Retinal pigment epithelial cell (primary cell): ENCODE data around the gene HLCS.

Experiments
- DNase-seq: peaks from one replicate; pipeline ENCODE4 v3.0.0-alpha.2; 2010; ENCODE audit warnings: low read depth
- H3K4me3 ChIP-seq: 2 replicates; pipeline ENCODE4 v1.5.1; 2011; ENCODE audit warnings: mild to moderate bottlenecking, low read length, control low read depth, moderate library complexity
- CTCF ChIP-seq: conservative IDR thresholded peaks from 2 replicates; pipeline ENCODE4 v1.5.1; 2011; ENCODE audit warnings: low read depth, low read length, control low read depth, inconsistent platforms

HLCS gene

GRCh38 chr21:36791695-36792470 is 174.6 kb downstream of the HLCS start:
- no peak for DNase-seq
- no peak overlapping the region for H3K4me3 ChIP-seq
- no peak for TF ChIP-seq CTCF

GRCh38 chr21:36791180-36791579 is 175.3 kb downstream of the HLCS start:
- no peak overlapping the region for H3K4me3 ChIP-seq
- no peak for DNase-seq
- no peak for TF ChIP-seq CTCF

- TF ChIP-seq CTCF = no peak
- no peak for DNase-seq
- no peak overlapping the region for H3K4me3 ChIP-seq
These were observed 175.9 kb downstream of the HLCS start for GRCh38 chr21:36790616-36791015.

- no peak for DNase-seq
- no peak for TF ChIP-seq CTCF
- H3K4me3 ChIP-seq = no peak overlapping the region
These were observed 178.3 kb downstream of the HLCS start for GRCh38 chr21:36788120-36788638.

- no peak for TF ChIP-seq CTCF
- no peak overlapping the region for H3K4me3 ChIP-seq
- no peak for DNase-seq
These were observed 180.3 kb downstream of the HLCS start for GRCh38 chr21:36786186-36786585.

- no peak for TF ChIP-seq CTCF
- DNase-seq = no peak
These were observed 180.9 kb downstream of the HLCS start for GRCh38 chr21:36785615-36786014.

GRCh38 chr21:36784947-36785346 is 181.5 kb downstream of the HLCS start:
- TF ChIP-seq CTCF = no peak
- H3K4me3 ChIP-seq = no peak overlapping the region
- DNase-seq = no peak

More at GRCh38 chr21:36785615-36786014, 180.9 kb downstream of the HLCS start:
- H3K4me3 ChIP-seq = no peak overlapping the region
